Metanephros (tissue), 2 donors: ENCODE results near the gene SHISA4. TPM values are rescaled to one million over a fixed set of nuclear protein-coding genes. Genes with fewer than 3 reads are reported as not detected.

Experiments
- small RNA-seq: library from RNA; depleted of rRNA; stranded (forward); fragments of <200 nt; gene quantifications from one replicate; pipeline ENCODE3, GENCODE V24; 2014; ENCODE audit warnings: low replicate concordance
- total RNA-seq: library from RNA; depleted of rRNA; stranded (reverse); fragments of >200 nt; gene quantifications from one replicate; pipeline ENCODE4 v1.2.3, GENCODE V29; 2014

SHISA4 gene
- total RNA-seq: 28.4 TPM

GRCh38 chr1:201888282-201889089 lies at the start of gene SHISA4:
SHISA4 (plus strand) TSS chr1:201888898; CDS start chr1:201888995, 97 bp downstream.

Small RNA genes within 50 kb of the gene (small RNA-seq; reads per million reads assigned to genes)
- gene MIR6739: not detected

Other genes starting within 250 kb of the SHISA4 start
- 36.4 TPM for gene IPO9, start 59.7 kb upstream of the SHISA4 start, total RNA-seq
- gene LMOD1, start 57.6 kb downstream of the SHISA4 start, total RNA-seq: 12.6 TPM
- gene TIMM17A, start 66.6 kb downstream of the SHISA4 start, total RNA-seq: 28.7 TPM
- 42.1 TPM for gene RNPEP, start 93.8 kb downstream of the SHISA4 start, total RNA-seq
- 106 TPM for gene ELF3, start 121.7 kb downstream of the SHISA4 start, total RNA-seq
- 0.06 TPM for gene GPR37L1, start 234.0 kb downstream of the SHISA4 start, total RNA-seq